Right lobe of liver (tissue), 6 donors: ENCODE results near the gene MPHOSPH9. TPM values are rescaled to one million over a fixed set of nuclear protein-coding genes. Genes with fewer than 3 reads are reported as not detected.

Experiments
- ATAC-seq, 4 donors: fragments of 200-7000 bp; cut with Tn5 transposase; one replicate each; pipeline ENCODE4 v1.9.1; 2020; ENCODE audit warnings: mild to moderate bottlenecking in 4 of 4, moderate library complexity in 4 of 4
- DNase-seq, 3 donors: peaks; one replicate each; pipeline ENCODE4 v3.0.0-alpha.2; 2020
- H3K27ac ChIP-seq, 3 donors: fragments of 200-600 bp; one replicate each; pipeline ENCODE4 v1.8.0; 2022
- H3K27me3 ChIP-seq, 2 donors: fragments of 200-600 bp; one replicate each; pipeline ENCODE4 v1.8.0; 2022
- H3K36me3 ChIP-seq, 4 donors: fragments of 200-600 bp; sonication (generic) in 1 of 4; one replicate each; pipeline versions ENCODE4 v1.5.1 to v1.8.0; 2017 to 2022; ENCODE audit warnings: control low read depth in 1 of 4
- H3K4me1 ChIP-seq, 4 donors: fragments of 200-600 bp; sonication (generic) in 1 of 4; one replicate each; pipeline versions ENCODE4 v1.5.1 to v1.8.0; 2017 to 2022; ENCODE audit warnings: control low read depth in 1 of 4
- H3K4me3 ChIP-seq, 3 donors: fragments of 200-600 bp; one replicate each; pipeline ENCODE4 v1.8.0; 2022
- H3K9me3 ChIP-seq, 4 donors: fragments of 200-600 bp; sonication (generic) in 1 of 4; one replicate each; pipeline versions ENCODE4 v1.5.1 to v1.8.0; 2017 to 2022; ENCODE audit warnings: control low read depth in 1 of 4
- POLR2A ChIP-seq: fragments of 450-650 bp; IDR thresholded peaks from one replicate; pipeline ENCODE4 v1.6.1; 2017; ENCODE audit warnings: antibody characterized with exemption, mild to moderate bottlenecking
- WGBS: methylation state at CpG from one replicate; pipeline ENCODE4 v1.1.6; 2018; ENCODE audit warnings: low coverage, low lambda C conversion rate; ENCODE audit not compliant: insufficient coverage; ENCODE audit errors: missing lambda C conversion rate; 5-methylcytosine and 5-hydroxymethylcytosine counted together
- intact Hi-C, 2 donors: fragments of 100-400 bp; cut with DNase I; formaldehyde crosslinking; loops; one replicate each; pipeline versions ENCODE4 v1.11.2 to v1.14.1; 2022
- total RNA-seq, 6 experiments: library from RNA; depleted of rRNA in 2 of 6; stranded (reverse); fragments of >200 nt in 2 of 6; fragmentation: NEBNext Ultra II Directional in 3 of 6; extraction: Animal tissue kit (Norgen Biotek cat#: 25700) in 3 of 6; gene quantifications; one replicate each; pipeline versions ENCODE4 v1.1.0 to v1.2.4, GENCODE V29; 2016 to 2023
- TF ChIP-seq, protein P1 (sequence below), 4 donors: fragments of 200-600 bp in 3 of 4; fragments of 450-650 bp in 1 of 4; IDR thresholded peaks; one replicate each; pipeline versions ENCODE4 v1.5.1 to v1.8.0; 2016 to 2022; ENCODE audit warnings: antibody characterized with exemption in 4 of 4, mild to moderate bottlenecking in 2 of 4
- donor health status: DM: no; HTN: yes; CAD: no.
- donor health status: DM: no; HTN: no; CAD: no.
- donor health status: DM: no; HTN: no; CAD: no.
- donor health status: DM: no; HTN: yes; CAD: no.
- donor health status: DM: no; HTN: yes; CAD: no.

MPHOSPH9 gene
- total RNA-seq, 6 experiments from 2014 or later: 14.5 to 25.7 (median 19.1) TPM

DNA sequence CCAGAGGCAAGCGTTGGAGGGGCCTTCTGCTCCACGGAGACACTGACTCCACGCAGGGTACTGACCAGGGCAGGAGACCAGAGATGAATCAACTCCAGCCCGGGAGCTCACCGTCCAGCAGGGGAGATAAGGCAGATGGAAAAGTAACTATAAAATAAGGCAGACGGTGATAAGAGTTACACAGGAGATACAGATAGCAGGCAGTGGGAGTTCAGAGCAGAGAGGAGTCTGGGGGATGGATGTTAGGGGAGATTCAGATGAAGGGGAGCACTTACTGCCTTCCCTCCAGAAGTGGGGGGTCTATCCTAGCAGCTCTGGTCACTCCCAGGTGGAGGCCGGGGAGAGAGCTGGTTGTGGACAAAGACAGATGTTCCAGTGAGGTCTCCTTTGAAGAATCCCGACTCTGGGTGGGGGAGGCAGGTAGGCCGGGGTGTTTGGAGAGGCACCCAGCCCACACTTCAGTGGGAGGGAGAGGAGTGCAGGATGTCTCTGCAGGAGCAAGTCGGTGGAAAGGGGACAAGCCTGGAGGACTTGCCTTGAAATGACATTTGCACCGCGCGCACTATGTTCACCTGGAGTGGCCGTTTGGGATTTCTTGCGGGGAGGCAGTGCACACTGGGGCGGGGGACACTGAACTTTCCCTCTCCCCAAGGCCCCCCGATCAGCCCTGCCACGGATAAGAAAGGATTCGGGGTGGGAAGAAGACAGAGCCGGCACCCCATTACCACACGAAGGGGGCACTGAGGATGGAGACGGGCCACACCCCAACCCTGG, 83.3 kb downstream of the MPHOSPH9 start:
- ATAC-seq (peak; percentile 11 to 45 (median 18)), DNase-seq (peak in 1 of 3 donors; percentile 56)
- Histone ChIP-seq H3K27me3 (no peaks in the 10 kb centered on the region), H3K4me1 (peaks cover 0 to 44% (median 21%) of the 10 kb centered on the region in 4 donors), H3K4me3 (peak overlapping the region; percentile 63 to 85 (median 68)), H3K9me3 (no peaks in the 10 kb centered on the region), H3K27ac (peak overlapping the region; percentile 62 to 69 (median 66)), H3K36me3 (no peaks in the 10 kb centered on the region)
- 17% methylated on average over 8 of the region's 22 CpGs for WGBS
- intact Hi-C loops: loop anchor here (5.0 to 10.0 kb wide), 3 partner anchors 85 to 95 kb away; no protein-coding TSS in a partner anchor
- no peak for TF ChIP-seq POLR2A
- TF ChIP-seq, protein P1, sequence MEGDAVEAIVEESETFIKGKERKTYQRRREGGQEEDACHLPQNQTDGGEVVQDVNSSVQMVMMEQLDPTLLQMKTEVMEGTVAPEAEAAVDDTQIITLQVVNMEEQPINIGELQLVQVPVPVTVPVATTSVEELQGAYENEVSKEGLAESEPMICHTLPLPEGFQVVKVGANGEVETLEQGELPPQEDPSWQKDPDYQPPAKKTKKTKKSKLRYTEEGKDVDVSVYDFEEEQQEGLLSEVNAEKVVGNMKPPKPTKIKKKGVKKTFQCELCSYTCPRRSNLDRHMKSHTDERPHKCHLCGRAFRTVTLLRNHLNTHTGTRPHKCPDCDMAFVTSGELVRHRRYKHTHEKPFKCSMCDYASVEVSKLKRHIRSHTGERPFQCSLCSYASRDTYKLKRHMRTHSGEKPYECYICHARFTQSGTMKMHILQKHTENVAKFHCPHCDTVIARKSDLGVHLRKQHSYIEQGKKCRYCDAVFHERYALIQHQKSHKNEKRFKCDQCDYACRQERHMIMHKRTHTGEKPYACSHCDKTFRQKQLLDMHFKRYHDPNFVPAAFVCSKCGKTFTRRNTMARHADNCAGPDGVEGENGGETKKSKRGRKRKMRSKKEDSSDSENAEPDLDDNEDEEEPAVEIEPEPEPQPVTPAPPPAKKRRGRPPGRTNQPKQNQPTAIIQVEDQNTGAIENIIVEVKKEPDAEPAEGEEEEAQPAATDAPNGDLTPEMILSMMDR (IDR thresholded peaks at IDR 0.05): no peak

DNA sequence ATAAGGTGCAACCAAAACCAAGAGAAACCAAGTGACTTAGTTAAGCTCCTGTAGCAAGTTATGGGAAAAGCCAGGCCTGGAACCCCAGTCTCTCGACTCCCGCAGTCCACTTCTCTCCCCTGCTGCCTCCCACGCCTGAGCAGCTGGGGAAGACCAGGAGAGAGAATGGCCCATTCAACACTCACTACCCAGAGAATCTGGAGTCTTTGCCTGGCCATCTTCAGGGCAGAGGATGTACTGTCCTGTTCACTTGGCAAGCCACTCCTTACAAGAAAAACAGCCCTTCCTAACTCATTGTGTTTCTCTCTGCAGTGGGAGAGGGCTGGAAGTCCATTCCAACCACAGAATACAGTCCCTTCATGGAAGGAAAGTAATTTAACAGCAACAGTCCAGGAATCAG, 83.9 kb downstream of the MPHOSPH9 start:
- TF ChIP-seq, protein P1 (IDR thresholded peaks at IDR 0.05): no peak
- no peak for TF ChIP-seq POLR2A
- H3K4me1 ChIP-seq: peaks cover 0 to 44% (median 21%) of the 10 kb centered on the region in 4 donors

DNA sequence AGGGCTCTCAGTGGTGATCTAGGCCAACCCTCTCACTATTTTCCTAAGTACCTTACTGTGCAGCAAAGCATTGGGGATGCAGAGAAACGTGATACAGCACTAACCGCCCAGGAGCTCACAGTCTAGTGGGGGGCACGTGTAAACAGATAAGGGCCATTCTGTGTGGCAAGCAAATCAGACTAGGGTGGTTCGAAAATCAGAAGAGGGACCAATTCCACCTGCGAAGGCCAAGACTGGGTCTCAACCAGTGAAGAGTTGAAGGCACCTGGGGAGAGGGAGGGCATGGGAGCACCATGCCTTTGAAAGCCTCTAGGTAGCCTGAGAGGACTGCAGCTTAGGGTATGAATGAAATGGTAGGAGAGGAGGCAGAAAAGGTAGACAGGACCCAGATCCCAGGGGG, 84.3 kb downstream of the MPHOSPH9 start:
- no peaks in the 10 kb centered on the region for H3K27me3 ChIP-seq
- no peaks in the 10 kb centered on the region for H3K36me3 ChIP-seq
- DNase-seq (no peak), ATAC-seq (no peak)
- intact Hi-C loops: loop anchor here (10.0 kb wide), 2 partner anchors 84 to 94 kb away; no protein-coding TSS in a partner anchor
- 67% methylated on average over 5 of the region's 5 CpGs for WGBS
- TF ChIP-seq POLR2A: no peak
- TF ChIP-seq, protein P1 (IDR thresholded peaks at IDR 0.05): no peak
- H3K27ac ChIP-seq: no peak overlapping the region
- peaks cover 0 to 48% (median 21%) of the 10 kb centered on the region in 4 donors for H3K4me1 ChIP-seq
- H3K4me3 ChIP-seq: no peak overlapping the region
- H3K9me3 ChIP-seq: no peaks in the 10 kb centered on the region

More for the DNA sequence above, 83.9 kb downstream of the MPHOSPH9 start:
- Histone ChIP-seq H3K36me3 (no peaks in the 10 kb centered on the region), H3K27me3 (no peaks in the 10 kb centered on the region), H3K4me3 (no peak overlapping the region), H3K9me3 (no peaks in the 10 kb centered on the region), H3K27ac (peak overlapping the region in 1 of 3 donors; percentile 69)
- ATAC-seq: no peak
- DNase-seq: no peak
- intact Hi-C loops: loop anchor here (10.0 kb wide), 2 partner anchors 84 to 94 kb away; no protein-coding TSS in a partner anchor
- WGBS: no CpG with 5 or more reads among the region's 3 CpGs

DNA sequence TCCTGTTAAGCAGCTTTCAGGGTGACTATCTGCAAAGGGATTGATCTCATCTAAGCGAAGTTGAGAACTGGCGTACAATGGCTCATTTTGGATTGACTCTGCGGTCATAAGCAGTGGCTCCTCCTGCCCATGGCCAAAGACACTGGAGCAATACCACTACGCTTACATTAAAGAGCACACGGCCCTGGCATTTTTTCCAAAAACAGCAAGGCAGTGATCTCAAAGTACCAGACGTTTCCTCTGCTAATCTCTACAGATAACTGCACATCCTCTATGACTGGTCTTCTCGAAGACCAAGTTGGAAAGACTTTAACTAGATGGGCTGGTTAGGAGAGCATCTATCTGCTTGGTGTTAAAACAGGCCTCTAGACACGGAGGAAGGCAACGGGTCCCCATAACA, 84.7 kb downstream of the MPHOSPH9 start:
- H3K27ac ChIP-seq: no peak overlapping the region
- H3K27me3 ChIP-seq: no peaks in the 10 kb centered on the region
- DNase-seq (no peak), ATAC-seq (no peak)
- no peak for TF ChIP-seq POLR2A
- TF ChIP-seq, protein P1 (IDR thresholded peaks at IDR 0.05): no peak
- intact Hi-C loops: loop anchor here (10.0 kb wide), 2 partner anchors 83 to 93 kb away; no protein-coding TSS in a partner anchor
- peaks cover 0 to 53% (median 23%) of the 10 kb centered on the region in 4 donors for H3K4me1 ChIP-seq
- H3K4me3 ChIP-seq: no peak overlapping the region
- no peaks in the 10 kb centered on the region for H3K36me3 ChIP-seq
- 29% methylated on average over 5 of the region's 9 CpGs for WGBS
- H3K9me3 ChIP-seq: no peaks in the 10 kb centered on the region
